ENCODE data around the gene CPE.
"Not testable (repeated sequence)": the region's sequence is repeated elsewhere in the genome, so short reads cannot be mapped to it uniquely, and the experiment has no call there.

The CPE gene

DNA sequence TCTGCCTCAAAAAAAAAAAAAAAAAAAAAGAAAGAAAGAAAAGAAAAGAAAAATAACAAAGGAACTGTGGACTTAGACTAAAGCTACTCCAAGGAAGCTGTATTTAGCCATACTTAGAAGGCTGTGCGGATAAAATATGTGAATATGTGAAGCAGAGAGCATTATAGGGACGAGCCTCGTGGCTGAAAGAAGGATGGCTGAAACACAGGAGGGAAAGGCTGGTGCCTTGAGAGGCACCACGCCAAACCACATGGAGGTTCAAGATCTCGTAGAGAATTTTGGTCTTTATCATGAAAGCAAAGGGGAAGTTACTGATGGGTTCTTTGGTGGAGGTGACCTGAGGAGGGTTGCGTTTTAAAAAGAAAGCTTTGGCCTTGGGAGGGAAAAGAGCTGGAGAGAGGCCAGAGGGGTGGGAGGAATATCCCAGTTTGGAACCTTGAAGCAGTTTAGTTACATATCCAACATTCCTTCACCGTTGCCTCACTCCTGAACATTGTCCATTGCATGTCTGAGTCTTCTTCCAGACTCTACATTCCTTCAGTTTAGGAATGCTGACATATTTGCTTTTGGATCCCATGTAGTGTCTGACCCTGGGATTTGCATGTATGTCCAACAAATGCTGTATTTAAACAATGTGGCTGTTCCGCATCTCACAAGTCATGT lies 82.5 kb downstream of the CPE start:
- DNase-seq (ENCODE audit: low read depth in 3 of 3, low spot score in 1 of 3) = no peak

DNA sequence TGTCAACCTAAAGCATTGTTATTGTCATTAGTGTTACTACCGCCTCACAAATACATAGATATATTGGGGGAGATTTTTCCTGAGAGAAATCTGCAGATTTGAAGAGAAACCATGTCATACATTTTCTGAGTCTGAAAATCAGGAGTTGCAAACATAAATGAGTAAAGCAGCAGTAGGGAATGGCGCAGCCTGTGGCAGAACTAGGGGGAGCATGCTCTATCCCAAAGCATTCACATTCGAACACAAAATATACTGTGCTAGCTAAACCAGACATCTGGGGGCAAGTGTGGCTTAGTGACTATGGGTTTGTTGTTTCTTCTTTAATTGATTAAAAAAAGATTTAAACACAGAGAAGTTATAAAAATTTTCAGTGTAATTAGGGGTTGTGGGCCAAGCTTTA lies 83.2 kb downstream of the CPE start:
- DNase-seq (ENCODE audit: low read depth in 3 of 3, low spot score in 1 of 3) = no peak

DNA sequence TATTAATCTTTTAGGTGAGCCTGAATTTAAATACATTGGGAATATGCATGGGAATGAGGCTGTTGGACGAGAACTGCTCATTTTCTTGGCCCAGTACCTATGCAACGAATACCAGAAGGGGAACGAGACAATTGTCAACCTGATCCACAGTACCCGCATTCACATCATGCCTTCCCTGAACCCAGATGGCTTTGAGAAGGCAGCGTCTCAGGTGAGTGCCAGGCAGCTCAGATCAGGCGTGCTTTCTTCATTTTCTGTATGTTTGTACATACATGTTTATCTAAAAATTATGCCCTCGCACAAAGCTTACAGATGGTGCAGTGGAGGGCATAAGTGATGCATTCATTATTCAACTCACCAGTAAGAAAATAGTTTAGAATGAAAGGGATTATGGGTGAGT lies 85.6 kb downstream of the CPE start:
- DNase-seq (ENCODE audit: low read depth in 3 of 3, low spot score in 1 of 3) = no peak

DNA sequence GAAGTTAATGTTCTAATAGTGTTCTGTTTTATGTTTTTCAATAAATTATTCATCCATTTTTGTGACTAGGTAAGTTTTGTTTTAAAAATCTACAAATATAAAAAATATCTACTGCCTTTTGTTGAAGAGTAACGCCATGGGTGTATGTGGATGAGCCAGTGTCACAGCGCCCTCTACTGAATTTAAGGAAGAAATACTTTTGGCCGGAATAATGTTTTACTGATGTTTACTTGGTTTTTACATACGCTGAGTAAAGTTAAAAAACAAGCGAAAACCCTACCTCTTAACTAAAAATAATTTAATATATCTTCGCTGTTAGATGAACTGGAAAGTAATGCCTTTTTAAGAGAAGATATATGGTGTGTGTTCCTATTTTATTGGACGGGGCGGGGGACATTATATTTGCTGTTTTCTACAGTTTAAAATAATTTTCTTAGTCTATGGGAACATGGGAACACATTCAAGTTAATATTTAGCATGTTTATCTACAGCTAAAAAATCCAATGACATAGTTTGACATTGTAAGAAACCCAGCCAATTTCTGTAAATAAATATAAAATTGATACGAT lies 86.1 kb downstream of the CPE start:
- DNase-seq (ENCODE audit: low read depth in 3 of 3, low spot score in 1 of 3) = no peak

DNA sequence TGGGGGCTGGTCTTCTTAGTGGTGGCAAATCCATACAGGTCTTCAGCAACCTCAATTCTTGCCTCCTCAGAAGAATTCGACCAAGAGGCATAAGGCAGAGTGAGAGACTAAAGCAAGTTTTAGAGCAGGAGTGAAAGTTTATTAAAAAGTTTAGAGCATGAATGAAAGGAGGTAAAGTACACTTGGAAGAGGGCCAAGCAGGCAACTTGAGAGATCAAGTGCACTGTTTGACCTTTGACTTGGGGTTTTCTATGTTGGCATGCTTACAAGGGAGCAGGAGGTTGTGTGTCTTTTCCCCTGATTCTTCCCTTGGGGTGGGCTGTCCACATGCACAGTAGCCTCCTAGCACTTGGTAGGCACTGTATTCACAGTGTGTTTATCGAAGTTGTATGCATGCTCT lies 91.2 kb downstream of the CPE start:
- DNase-seq (ENCODE audit: low read depth in 3 of 3, low spot score in 1 of 3) = no peak

DNA sequence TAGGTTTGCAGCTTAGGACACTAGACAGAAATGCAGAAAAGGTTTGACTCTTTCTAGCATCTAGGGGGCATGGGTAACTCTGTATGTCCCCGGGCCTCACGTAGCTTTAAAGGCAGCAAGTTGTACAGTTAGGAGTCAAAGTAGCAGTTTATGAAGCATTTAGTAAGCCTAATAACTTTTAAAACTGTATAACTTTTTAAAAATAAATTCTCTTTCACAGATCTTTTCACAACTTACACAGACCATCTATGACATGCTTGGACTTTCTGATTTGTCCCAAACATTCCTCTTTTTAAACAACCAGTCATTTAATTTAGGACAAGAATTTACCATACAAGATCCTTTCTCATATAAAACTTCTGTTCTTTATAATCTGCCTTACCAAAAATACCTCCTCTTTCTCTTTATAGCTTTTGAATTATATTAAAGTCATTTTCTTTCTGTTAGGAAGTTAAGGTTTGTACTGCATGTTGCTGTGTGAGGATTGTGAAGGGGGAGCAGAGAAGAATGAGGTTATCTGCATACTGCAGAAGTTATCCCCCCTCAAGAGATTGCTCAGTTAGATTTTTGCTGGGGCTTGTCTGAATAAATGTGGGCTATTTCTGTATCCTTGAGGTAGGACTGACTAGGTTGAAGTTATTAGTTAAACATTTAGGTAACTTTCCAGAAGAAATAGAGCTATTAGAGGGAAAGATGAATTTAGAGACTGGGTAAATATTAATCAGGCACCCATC lies 94.3 kb downstream of the CPE start:
- no peak for DNase-seq (ENCODE audit: low read depth in 3 of 3, low spot score in 1 of 3)

DNA sequence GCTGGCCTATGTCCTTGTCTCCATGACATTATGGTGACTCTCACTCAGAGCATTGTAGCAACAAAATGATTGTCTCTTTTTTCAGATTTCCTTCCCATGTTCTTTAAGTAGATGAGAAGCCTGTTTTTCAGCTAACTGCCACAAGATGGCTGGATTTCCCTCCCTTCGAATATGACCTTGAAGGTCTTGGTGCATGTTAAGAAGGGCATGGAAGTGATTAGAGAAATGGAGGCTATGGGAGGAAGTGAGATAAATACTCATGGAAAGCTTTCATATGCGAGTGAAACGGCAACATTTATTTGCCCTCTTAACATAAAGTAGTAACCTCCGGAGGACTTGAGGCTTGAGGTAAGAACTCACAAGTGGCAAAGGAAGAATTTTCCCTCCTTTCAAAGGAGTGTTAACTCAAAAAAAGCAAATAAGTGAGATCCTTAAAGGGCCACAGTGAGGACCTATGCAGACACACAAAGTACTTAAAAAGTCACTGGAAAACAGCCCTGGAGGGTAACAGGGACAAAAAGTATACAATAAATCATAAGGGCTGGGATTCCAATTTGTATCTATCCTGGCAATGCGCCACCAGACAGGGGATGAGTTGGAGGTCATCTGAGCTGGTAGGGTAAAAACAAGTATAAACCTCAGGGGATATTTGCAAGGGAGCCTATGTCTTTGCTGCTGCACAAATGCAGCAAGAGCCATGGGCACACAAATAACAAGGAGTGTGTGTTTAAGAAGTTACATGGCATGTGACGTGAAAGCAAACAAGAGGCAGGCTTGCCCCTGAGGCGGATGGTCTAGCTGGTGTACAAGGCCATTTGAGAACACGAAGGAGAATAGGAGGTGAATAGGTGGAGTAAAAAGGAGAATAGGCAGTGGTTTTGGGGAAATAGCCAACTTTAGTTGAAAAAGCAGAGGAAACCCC lies 96.2 kb downstream of the CPE start:
- no peak for DNase-seq (ENCODE audit: low read depth in 3 of 3, low spot score in 1 of 3)

DNA sequence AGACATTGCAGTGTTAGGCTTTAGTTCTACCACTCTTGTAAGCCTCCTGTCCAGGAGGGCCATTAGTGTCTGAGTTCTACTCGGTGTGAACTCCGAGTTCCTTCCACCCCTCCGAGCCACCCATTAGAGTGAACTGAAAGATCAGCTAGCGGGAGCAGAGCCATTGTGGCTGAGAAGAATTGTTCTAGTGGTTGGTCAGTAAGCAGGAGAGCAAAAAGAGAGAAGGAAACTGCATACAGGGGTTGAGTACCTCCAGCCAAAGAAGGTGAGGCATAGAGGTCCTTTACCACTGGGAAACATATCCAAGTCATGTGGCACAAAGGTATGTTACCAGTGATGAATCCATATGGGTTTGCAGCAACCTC lies 96.9 kb downstream of the CPE start:
- no peak for DNase-seq (ENCODE audit: low read depth in 3 of 3, low spot score in 1 of 3)

DNA sequence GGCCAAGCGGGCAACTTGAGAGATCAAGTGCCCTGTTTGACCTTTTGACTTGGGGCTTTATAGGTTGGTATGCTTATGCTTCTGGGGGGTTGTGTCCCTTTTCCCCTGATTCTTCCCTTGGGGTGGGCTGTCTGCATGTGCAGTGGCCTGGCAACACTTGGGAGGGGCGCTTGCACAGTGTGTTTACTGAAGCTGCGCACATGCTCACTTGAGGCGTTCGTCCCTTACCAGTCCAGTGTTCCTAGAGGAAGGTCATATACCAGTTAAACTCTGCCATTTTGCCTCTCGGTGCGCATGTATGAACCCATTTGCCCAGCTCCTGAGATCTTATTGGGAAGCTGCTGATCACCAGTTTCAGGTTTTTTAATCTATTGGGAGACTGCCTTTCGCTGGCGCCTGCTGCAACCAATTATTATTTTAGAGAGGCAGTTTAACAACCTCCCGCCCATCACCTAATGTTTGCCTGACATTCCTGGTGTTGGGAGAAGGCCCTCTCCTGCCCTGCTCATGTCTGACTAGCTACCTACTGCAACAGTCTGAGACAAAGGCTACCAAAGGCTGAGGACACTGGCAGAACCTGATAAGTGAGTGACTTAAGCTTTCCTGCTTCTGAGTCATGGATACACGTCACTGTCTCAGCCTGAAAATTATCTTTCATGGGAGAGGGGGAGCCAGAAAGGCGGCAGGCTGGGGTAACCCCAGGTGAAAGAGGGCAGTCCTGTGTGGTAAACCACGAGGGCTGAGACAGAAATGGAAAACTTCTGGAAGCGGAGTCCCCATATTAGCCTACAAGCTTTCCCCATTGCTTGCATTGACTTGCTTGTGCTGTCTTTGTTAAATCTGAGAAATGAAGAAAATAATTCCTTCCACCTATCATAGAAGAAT lies 97.6 kb downstream of the CPE start:
- no peak for DNase-seq (ENCODE audit: low read depth in 3 of 3, low spot score in 1 of 3)

DNA sequence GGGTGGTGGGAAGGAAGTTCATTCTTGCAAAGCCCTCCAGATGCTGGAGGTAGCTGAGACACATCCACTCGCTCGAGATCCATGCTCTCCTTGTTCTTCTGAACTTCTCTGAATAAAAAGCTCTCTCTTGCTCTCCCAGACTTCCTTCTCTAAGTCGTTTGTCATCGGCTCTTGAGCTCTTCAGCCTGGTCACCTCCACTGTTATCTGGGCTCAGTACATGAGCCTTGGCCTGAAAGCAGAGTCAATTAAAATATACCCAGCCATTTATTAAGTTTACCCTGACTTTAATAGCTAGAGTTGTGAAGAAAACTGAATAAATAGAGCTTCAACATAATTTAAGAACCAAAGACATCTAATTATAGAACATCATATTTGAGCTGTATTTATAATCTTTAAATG lies 99.0 kb downstream of the CPE start:
- no peak for DNase-seq (ENCODE audit: low read depth in 3 of 3, low spot score in 1 of 3)

DNA sequence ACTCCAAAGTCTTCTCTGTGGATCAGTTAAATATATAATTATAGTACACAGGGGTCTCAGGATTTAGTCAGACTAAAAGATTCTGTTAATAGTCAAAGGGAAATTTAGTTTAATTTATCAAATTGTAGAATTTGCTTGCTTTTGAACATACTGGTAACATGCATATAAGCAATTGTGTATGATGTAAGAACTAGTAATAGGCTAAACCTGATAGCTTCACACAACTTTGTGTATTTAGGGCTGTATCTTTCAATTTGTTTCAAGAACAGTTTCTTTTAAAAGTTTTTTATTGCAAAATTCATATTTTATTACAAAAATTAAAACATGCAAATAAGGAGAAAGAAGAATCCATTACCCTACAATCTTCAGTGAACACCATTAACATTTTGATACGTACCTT lies 99.5 kb downstream of the CPE start:
- no peak for DNase-seq (ENCODE audit: low read depth in 3 of 3, low spot score in 1 of 3)

DNA sequence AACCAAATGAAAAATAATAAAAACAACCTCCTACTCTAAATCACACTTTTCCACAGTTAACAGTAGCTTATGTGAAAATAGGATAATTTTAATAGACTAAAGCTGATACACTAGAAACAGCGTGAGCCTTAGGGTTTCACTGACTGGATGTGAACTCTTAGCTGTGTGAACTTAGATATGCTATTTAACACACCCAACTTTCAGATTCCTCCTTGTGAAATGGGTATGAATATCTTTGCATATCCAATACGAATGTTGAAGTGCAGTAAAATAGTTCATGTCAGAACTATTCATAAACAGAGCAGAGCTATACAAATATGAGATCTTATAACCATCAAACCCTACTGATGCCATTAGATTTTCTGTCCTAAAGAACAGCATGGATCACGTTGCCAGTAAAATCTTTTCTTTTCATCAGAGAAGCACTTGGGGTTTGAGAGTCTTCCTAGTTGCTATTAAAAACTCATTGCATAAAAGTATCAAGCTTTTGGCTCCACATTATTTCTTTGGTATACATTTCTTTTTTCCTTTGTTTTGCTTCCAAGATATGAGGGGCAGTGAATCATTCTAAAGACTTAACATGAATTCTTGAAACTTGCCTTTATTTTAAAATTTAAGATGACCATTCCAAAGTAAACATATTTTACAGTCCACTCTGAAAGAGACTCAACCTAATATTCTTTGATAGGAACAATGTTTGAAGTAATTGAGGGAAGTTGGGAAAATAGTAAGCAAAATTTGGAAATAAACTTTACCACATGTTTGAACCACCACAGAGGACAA lies 102.4 kb downstream of the CPE start:
- DNase-seq (ENCODE audit: low read depth in 3 of 3, low spot score in 1 of 3) = no peak

DNA sequence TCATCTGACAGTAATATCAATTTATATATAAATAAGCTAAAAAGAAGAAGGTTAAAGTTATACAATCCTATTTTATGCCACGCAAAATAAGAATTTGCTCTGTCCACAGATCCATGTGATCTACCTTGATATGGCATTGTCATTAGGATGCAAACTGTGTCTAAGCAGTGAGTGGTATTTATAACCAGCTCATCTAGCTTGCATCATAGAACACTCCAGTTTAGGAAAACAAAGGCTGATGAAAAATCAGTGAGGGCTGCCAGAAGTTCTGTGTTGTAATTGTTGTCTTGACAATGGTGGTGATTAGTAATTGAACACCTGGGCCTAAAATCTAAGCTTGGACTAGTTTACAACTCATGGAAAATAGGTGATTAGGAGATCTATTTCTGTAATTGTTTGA lies 111.0 kb downstream of the CPE start:
- DNase-seq (ENCODE audit: low read depth in 3 of 3, low spot score in 1 of 3) = no peak

DNA sequence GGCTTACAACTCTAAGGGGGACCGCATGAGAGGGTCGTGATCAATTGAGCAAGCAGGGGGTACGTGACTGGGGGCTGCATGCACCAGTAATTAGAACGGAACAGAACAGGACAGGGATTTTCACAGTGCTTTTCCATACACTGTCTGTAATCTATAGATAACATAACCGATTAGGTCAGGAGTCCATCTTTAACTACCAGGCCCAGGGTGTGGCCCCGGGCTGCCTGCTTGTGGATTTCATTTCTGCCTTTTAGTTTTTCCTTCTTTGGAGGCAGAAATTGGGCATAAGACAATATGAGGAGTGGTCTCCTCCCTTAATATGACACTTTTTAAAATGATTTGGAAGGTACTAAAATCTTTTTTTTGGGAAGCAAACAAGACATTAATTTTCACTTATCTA lies 113.8 kb downstream of the CPE start:
- DNase-seq (ENCODE audit: low read depth in 3 of 3, low spot score in 1 of 3) = not testable (repeated sequence)

DNA sequence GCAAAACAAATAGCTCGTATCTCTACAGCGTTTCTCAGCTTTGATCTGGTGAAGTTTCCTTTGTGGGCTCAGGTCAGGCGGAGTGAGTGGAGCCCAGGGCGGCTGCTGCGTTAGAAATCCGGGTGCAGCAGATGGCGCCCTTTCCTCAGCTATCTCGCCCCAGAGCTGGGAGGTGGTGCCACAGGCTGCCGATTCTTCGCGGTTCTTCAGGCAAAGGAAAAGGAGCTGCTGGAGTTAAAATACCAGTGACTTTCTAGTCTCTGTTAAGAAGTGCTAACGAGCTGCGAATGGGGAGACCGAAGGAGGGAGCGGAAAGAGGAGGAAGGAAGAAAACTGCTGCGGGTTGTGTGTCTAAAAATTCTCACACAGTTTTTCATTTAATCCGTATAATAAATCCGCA lies 114.6 kb downstream of the CPE start:
- peak; percentile 9 to 57 (median 35) for DNase-seq (ENCODE audit: low read depth in 3 of 3, low spot score in 1 of 3)

DNA sequence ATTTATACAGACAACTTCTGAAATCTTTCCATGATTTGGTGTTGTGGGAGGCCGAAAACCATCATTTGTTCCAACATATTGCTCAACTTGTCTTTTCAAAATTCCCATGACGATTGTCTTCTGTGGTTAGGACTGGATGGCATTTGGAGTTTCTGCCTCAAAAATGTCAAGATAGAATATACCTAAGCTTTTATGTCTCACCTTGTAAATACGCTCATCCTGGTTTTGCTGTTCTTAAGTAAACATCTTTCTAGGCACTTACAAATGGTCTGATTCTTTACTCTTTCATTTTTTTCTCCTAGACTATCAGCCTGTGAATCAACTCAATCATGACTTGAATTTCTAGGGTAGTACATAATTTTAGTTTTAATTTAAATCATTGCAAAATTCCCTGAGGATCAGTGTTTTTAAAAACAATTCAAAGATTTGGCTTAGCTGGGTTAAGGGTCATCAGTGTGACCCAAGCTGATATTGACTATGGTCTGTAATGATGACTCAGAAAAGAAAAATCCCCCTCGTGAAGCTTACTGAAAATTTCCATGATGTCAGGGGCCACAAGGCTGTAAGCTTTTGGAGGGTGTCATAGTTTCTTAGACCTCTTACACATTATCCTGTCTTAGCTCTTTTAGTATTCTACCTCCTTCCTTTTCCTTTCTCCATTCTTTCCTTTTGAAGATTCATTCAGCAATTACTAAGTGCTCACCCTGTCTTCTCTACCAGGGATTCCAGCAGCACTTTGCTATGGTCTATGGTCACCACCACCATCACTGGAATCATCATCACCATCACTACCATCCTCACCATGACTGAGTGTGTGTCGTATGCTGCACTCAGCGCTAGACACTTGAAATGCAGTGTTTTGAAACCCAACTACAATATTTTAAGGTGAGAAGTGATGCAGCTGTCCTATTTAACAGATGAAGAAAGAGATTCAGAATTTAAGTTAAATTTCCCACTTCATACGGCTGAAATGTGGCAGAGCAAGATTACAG lies 124.4 kb downstream of the CPE start:
- DNase-seq (ENCODE audit: low read depth in 3 of 3, low spot score in 1 of 3) = no peak

DNA sequence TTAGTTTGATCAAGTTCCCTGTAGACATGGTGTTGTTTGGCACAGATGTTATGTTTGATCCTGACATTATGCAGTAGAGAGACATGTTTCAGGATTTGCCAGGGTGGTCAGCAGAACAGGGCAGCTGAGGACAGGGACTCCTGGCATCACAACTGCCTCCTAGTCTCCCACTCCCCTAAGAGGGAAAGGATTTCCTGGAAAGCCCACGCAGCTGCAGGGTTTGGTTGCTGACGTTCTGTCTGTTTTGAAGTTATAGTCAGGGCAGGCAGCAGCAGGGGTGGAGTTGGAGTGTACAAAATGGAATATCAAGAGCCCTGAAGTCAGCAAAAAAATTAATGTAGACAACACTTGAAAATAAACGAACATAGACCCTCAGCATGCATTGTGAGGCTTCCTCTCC lies 125.4 kb downstream of the CPE start:
- DNase-seq (ENCODE audit: low read depth in 3 of 3, low spot score in 1 of 3) = no peak

DNA sequence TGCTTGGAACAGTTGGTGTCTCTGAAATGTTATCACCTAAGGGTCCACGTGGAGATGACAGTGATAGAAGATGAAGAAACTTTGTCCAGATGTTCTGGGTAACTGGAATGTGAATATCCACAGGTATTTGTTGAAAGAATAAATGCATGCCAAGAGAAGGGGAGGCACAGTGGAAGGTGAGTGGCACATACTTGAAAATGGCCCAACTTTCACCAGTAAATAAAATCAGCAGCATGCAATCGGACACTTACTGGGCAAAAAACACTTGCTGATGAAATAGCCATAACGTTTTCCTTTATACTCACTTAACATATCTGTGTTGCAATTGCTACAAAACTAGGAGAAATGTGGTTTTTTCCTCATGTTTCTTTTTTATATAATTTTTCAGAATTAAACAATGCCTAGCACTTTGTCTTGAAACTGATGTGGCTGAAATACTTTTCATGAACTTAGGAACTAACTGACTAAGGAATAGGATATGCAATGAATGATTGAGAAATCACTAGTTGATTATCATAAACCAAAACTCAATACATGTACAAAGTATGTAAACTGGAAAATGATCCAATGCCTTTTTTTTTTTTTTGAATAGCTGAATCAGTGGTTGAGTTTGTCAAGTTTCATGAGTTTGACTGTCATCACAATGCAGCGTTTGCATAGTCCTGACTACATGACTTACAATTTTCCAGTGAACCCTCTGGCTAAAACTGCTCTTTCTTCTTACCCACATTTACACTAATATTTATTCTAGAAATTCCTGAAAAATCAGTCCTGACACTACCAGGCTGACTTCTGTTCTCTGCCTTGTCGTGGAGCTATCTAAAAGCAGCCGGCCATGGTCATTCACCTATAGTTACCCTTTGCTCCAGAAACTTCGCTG lies 127.4 kb downstream of the CPE start:
- DNase-seq (ENCODE audit: low read depth in 3 of 3, low spot score in 1 of 3) = no peak
